Astrocyte (in vitro differentiated cells and primary cell): ENCODE data around the gene COQ10A. TPM values are rescaled to one million over a fixed set of nuclear protein-coding genes. Genes with fewer than 3 reads are reported as not detected.
"Not testable (repeated sequence)": the region's sequence is repeated elsewhere in the genome, so short reads cannot be mapped to it uniquely, and the experiment has no call there.

Source experiments
- DNase-seq: peaks from one replicate; pipeline ENCODE4 v3.0.0-alpha.2; 2010; ENCODE audit warnings: low read depth
- FAIRE-seq: peaks from 2 replicates; lab custom pipeline; 2011; peaks lifted over from hg19 to GRCh38; lab: Jason Lieb, UNC
- H2AFZ ChIP-seq: 2 replicates; pipeline ENCODE4 v1.6.0; 2012; ENCODE audit warnings: low read depth, low read length, inconsistent platforms
- H3K27ac ChIP-seq: 2 replicates; pipeline ENCODE4 v1.5.1; 2011; ENCODE audit warnings: low read depth, low read length, inconsistent platforms
- H3K27me3 ChIP-seq: 2 replicates; pipeline ENCODE4 v1.6.0; 2011; ENCODE audit warnings: low read length, inconsistent platforms; ENCODE audit not compliant: insufficient read depth
- H3K36me3 ChIP-seq: 2 replicates; pipeline ENCODE4 v1.5.1; 2011; ENCODE audit warnings: low read length, inconsistent platforms; ENCODE audit not compliant: insufficient read depth
- H3K4me1 ChIP-seq: 2 replicates; pipeline ENCODE4 v1.5.1; 2011; ENCODE audit warnings: low read length, inconsistent platforms; ENCODE audit not compliant: insufficient read depth
- H3K4me2 ChIP-seq: 2 replicates; pipeline ENCODE4 v1.6.0; 2012; ENCODE audit warnings: low read length, inconsistent platforms
- H3K4me3 ChIP-seq: 2 replicates; pipeline ENCODE4 v1.5.1; 2011; ENCODE audit warnings: low read depth, mild to moderate bottlenecking, low read length, inconsistent platforms; ENCODE audit not compliant: insufficient read depth
- H3K79me2 ChIP-seq: 2 replicates; pipeline ENCODE4 v1.6.0; 2012; ENCODE audit warnings: mild to moderate bottlenecking, low read length, inconsistent platforms; ENCODE audit not compliant: insufficient read depth
- H3K9ac ChIP-seq: 2 replicates; pipeline ENCODE4 v1.6.0; 2012; ENCODE audit warnings: mild to moderate bottlenecking, low read length, inconsistent platforms
- H3K9me3 ChIP-seq: 2 replicates; pipeline ENCODE4 v1.5.1; 2012; ENCODE audit warnings: low read depth, mild to moderate bottlenecking, low read length, inconsistent platforms; ENCODE audit not compliant: insufficient read depth
- H4K20me1 ChIP-seq: 2 replicates; pipeline ENCODE4 v1.6.0; 2012; ENCODE audit warnings: low read length, inconsistent platforms; ENCODE audit not compliant: insufficient read depth
- H3K27ac Mint-ChIP-seq: one replicate; pipeline ENCODE4 v1.8.0; 2021; ENCODE audit warnings: mild to moderate bottlenecking, mixed read lengths; ENCODE audit not compliant: unreplicated experiment
- H3K27me3 Mint-ChIP-seq: one replicate; pipeline ENCODE4 v1.8.0; 2021; ENCODE audit warnings: low read depth, mixed read lengths; ENCODE audit not compliant: unreplicated experiment
- H3K36me3 Mint-ChIP-seq: one replicate; pipeline ENCODE4 v1.8.0; 2021; ENCODE audit warnings: low read depth, mixed read lengths; ENCODE audit not compliant: unreplicated experiment
- H3K4me1 Mint-ChIP-seq: one replicate; pipeline ENCODE4 v1.8.0; 2021; ENCODE audit warnings: low read depth, mixed read lengths; ENCODE audit not compliant: unreplicated experiment
- H3K4me3 Mint-ChIP-seq: one replicate; pipeline ENCODE4 v1.8.0; 2021; ENCODE audit warnings: mild to moderate bottlenecking, moderate library complexity, mixed read lengths; ENCODE audit not compliant: unreplicated experiment
- H3K9me3 Mint-ChIP-seq: one replicate; pipeline ENCODE4 v1.8.0; 2021; ENCODE audit warnings: mild to moderate bottlenecking, mixed read lengths; ENCODE audit not compliant: unreplicated experiment
- CTCF ChIP-seq: IDR thresholded peaks from 2 replicates; pipeline ENCODE4 v1.5.1; 2011; ENCODE audit warnings: low read depth, mild to moderate bottlenecking, inconsistent platforms, low read length, moderate library complexity; ENCODE audit not compliant: insufficient read depth
- EZH2 ChIP-seq: IDR thresholded peaks from 2 replicates; pipeline ENCODE4 v1.6.1; 2012; ENCODE audit warnings: mild to moderate bottlenecking, low read length, inconsistent platforms; ENCODE audit not compliant: insufficient read depth
- total RNA-seq: library from RNA; stranded (reverse); gene quantifications from 2 replicates; pipeline ENCODE4 v1.2.1, GENCODE V29; 2021

Gene COQ10A
- total RNA-seq, 1 donor from 2014 or later, result 9.3 TPM

- H3K27me3 Mint-ChIP-seq, result no peaks in the 10 kb centered on the region
- no peak overlapping the region for H3K4me3 Mint-ChIP-seq
- H3K27ac Mint-ChIP-seq, result peak overlapping the region; percentile 73
- Histone ChIP-seq H4K20me1 (peaks cover 15% of the 10 kb centered on the region), H3K4me2 (no peak overlapping the region), H3K9me3 (no peaks in the 10 kb centered on the region), H3K9ac (no peak overlapping the region), H3K4me3 (no peak overlapping the region), H3K27me3 (no peaks in the 10 kb centered on the region), H3K79me2 (peaks cover 22% of the 10 kb centered on the region), H3K4me1 (peaks cover 33% of the 10 kb centered on the region), H3K27ac (no peak overlapping the region), H3K36me3 (peaks cover 2% of the 10 kb centered on the region), H2AFZ (no peak overlapping the region)
- no peak for FAIRE-seq
- H3K9me3 Mint-ChIP-seq, result no peaks in the 10 kb centered on the region
- peaks cover 28% of the 10 kb centered on the region for H3K4me1 Mint-ChIP-seq
- no peak for DNase-seq
- TF ChIP-seq EZH2 (no peak), CTCF (no peak)
- H3K36me3 Mint-ChIP-seq, result peaks cover 2% of the 10 kb centered on the region
Observed at GRCh38 chr12:56260921-56261320, 5.8 kb upstream of the COQ10A start.

GRCh38 chr12:56261503-56262232, 5.1 kb upstream of the COQ10A start:
- Mint-ChIP-seq H3K4me1 (peaks cover 25% of the 10 kb centered on the region), H3K27me3 (no peaks in the 10 kb centered on the region), H3K27ac (peak overlapping the region; percentile 83), H3K9me3 (no peaks in the 10 kb centered on the region), H3K4me3 (peak overlapping the region; percentile 55), H3K36me3 (no peaks in the 10 kb centered on the region)
- peak; percentile 29 for FAIRE-seq
- TF ChIP-seq EZH2 (no peak), CTCF (no peak)
- Histone ChIP-seq H3K36me3 (no peaks in the 10 kb centered on the region), H3K27me3 (no peaks in the 10 kb centered on the region), H3K79me2 (peaks cover 14% of the 10 kb centered on the region), H3K4me1 (peaks cover 31% of the 10 kb centered on the region), H3K4me2 (peak overlapping the region; percentile 35), H3K9ac (no peak overlapping the region), H3K27ac (peak overlapping the region; percentile 23), H3K9me3 (no peaks in the 10 kb centered on the region), H3K4me3 (no peak overlapping the region), H4K20me1 (peaks cover 7% of the 10 kb centered on the region), H2AFZ (no peak overlapping the region)
- DNase-seq, result peak; percentile 69

- H3K27me3 Mint-ChIP-seq, H3K27ac ChIP-seq, H3K36me3 ChIP-seq, H3K27me3 ChIP-seq, FAIRE-seq, H3K9me3 Mint-ChIP-seq, H3K9me3 ChIP-seq, H2AFZ ChIP-seq, H4K20me1 ChIP-seq, H3K79me2 ChIP-seq, H3K4me2 ChIP-seq, H3K4me3 Mint-ChIP-seq, H3K9ac ChIP-seq, H3K4me3 ChIP-seq, H3K27ac Mint-ChIP-seq, H3K36me3 Mint-ChIP-seq, DNase-seq: not testable (repeated sequence)
- H3K4me1 ChIP-seq, result peaks cover 24% of the 10 kb centered on the region
- peaks cover 24% of the 10 kb centered on the region for H3K4me1 Mint-ChIP-seq
Observed at GRCh38 chr12:56262955-56263354, 3.8 kb upstream of the COQ10A start.

- peak overlapping the region; percentile 72 for H3K4me3 ChIP-seq
- not testable (repeated sequence) for H4K20me1 ChIP-seq, FAIRE-seq, H3K27me3 Mint-ChIP-seq, H3K9me3 ChIP-seq, H3K36me3 Mint-ChIP-seq, H3K36me3 ChIP-seq, H3K79me2 ChIP-seq, H3K27me3 ChIP-seq, H3K9me3 Mint-ChIP-seq, DNase-seq
- H3K4me1 ChIP-seq, result peaks cover 16% of the 10 kb centered on the region
- peak overlapping the region; percentile 92 for H2AFZ ChIP-seq
- H3K4me3 Mint-ChIP-seq, result peak overlapping the region; percentile 94
- peak overlapping the region; percentile 86 for H3K27ac Mint-ChIP-seq
- H3K4me2 ChIP-seq, result peak overlapping the region; percentile 93
- peaks cover 16% of the 10 kb centered on the region for H3K4me1 Mint-ChIP-seq
- H3K9ac ChIP-seq, result peak overlapping the region; percentile 88
- H3K27ac ChIP-seq, result peak overlapping the region; percentile 73
Observed at GRCh38 chr12:56266068-56266692, 562 bp upstream of the COQ10A start.
